Stimulated activated CD4-positive, alpha-beta T cell treated with anti-CD3 and anti-CD28 coated beads, Interleukin-2, amount 100 ng/mL, for 48 hours (primary cell): ENCODE results near the gene SLC6A19.

Experiments
- DNase-seq, 2 donors: peaks; one replicate each; pipeline ENCODE4 v3.0.0-alpha.2; 2020

The SLC6A19 gene

GRCh38 chr5:1270933-1271914 is 69.8 kb downstream of the SLC6A19 start:
- DNase-seq, result no peak

GRCh38 chr5:1272201-1272600 is 70.8 kb downstream of the SLC6A19 start:
- DNase-seq, result no peak

GRCh38 chr5:1273745-1274144 is 72.3 kb downstream of the SLC6A19 start:
- no peak for DNase-seq

- DNase-seq, result no peak
These were observed 73.1 kb downstream of the SLC6A19 start for GRCh38 chr5:1274471-1274870.
